ENCODE measurements around the gene SUPT3H. TPM values are rescaled to one million over a fixed set of nuclear protein-coding genes. Genes with fewer than 3 reads are reported as not detected.

The SUPT3H gene
- total and polyA plus RNA-seq, 2 of the 8 experiments (the other 6 are each of a cell fraction or from before 2014, with no cell fraction given): 18.8 to 23.0 TPM

- Histone ChIP-seq H3K4me2 (ENCODE audit: insufficient read depth in 1 of 2, low read depth in 2 of 2, low read length in 2 of 2) (no peak overlapping the region), H3K23ac (ENCODE audit: insufficient read length) (no peak overlapping the region), H3K18ac (ENCODE audit: extremely low read depth, low read length) (no peak overlapping the region), H4K5ac (ENCODE audit: insufficient read length, low read depth, low read length) (no peak overlapping the region), H2AK5ac (ENCODE audit: low read depth, low read length) (no peak overlapping the region), H3K79me2 (ENCODE audit: control insufficient read depth in 1 of 2, insufficient read depth in 2 of 2, low read length in 2 of 2) (no peaks in the 10 kb centered on the region), H3K4me1 (replicated peaks in 1 of 4; ENCODE audit: control insufficient read depth in 3 of 4, insufficient read depth in 4 of 4, low read length in 3 of 4) (peaks cover 0 to 3% (median 0%) of the 10 kb centered on the region in 4 experiments; a peak in 2 of 7 replicates), H3K9me3 (ENCODE audit: insufficient read depth in 2 of 2, low read depth in 1 of 2, low read length in 1 of 2) (no peaks in the 10 kb centered on the region), H2BK120ac (replicated peaks; ENCODE audit: low read depth, low read length) (no peak overlapping the region), H3K79me1 (ENCODE audit: low read depth, low read length) (no peaks in the 10 kb centered on the region), H3K36me3 (ENCODE audit: control insufficient read depth in 2 of 4, insufficient read depth in 4 of 4, low read length in 3 of 4) (no peaks in the 10 kb centered on the region), H2BK20ac (ENCODE audit: low read length) (no peak overlapping the region), H2BK12ac (ENCODE audit: low read depth, low read length) (no peak overlapping the region), H4K20me1 (replicated peaks in 1 of 2; ENCODE audit: control insufficient read depth in 1 of 2, insufficient read depth in 2 of 2, low read length in 2 of 2) (no peaks in the 10 kb centered on the region), H3K27me3 (replicated peaks in 1 of 4; ENCODE audit: control insufficient read depth in 3 of 4, extremely low read depth in 1 of 4, insufficient read depth in 3 of 4, low read length in 3 of 4) (no peaks in the 10 kb centered on the region), H3K4ac (replicated peaks; ENCODE audit: insufficient read length, low read depth, low read length) (no peak overlapping the region), H3K23me2 (ENCODE audit: low read depth, low read length) (no peaks in the 10 kb centered on the region), H4K91ac (replicated peaks; ENCODE audit: insufficient read length, low read length) (no peak overlapping the region), H3K56ac (replicated peaks; ENCODE audit: insufficient read length, low read depth, low read length) (no peak overlapping the region), H3K27ac (ENCODE audit: low read depth, low read length) (no peak overlapping the region), H3K14ac (ENCODE audit: insufficient read length) (no peak overlapping the region), H3K4me3 (ENCODE audit: extremely low read depth in 1 of 4, insufficient read depth in 2 of 4, low read depth in 3 of 4, low read length in 4 of 4) (no peak overlapping the region), H2AFZ (ENCODE audit: low read length) (no peak overlapping the region), H4K8ac (ENCODE audit: extremely low read depth, insufficient read depth, low read length) (no peak overlapping the region), H2BK15ac (ENCODE audit: low read length) (no peak overlapping the region), H3K9ac (replicated peaks in 1 of 4; ENCODE audit: extremely low read depth in 1 of 4, low read depth in 3 of 4, low read length in 3 of 4) (no peak overlapping the region), H2BK5ac (ENCODE audit: low read depth, low read length) (no peak overlapping the region)
- ChIA-PET POLR2A (ENCODE audit: partially characterized antibody) (no interaction called here), CTCF (ENCODE audit: partially characterized antibody) (no interaction called here)
- DNase-seq (ENCODE audit: low read depth in 1 of 2, low spot score in 2 of 2): no peak
- FAIRE-seq: no peak
- TF ChIP-seq BRCA1 (IDR thresholded peaks at IDR 0.05; ENCODE audit: low read depth, low read length): no peak
- TF ChIP-seq FOSL1 (IDR thresholded peaks at IDR 0.05; ENCODE audit: insufficient read depth, low read depth, low read length): no peak
- no peak for TF ChIP-seq SIRT6 (IDR thresholded peaks at IDR 0.05; ENCODE audit: low read length)
- no peak for TF ChIP-seq SP4 (IDR thresholded peaks at IDR 0.05; ENCODE audit: low read length)
- TF ChIP-seq CBX5 (IDR thresholded peaks at IDR 0.05; ENCODE audit: low read depth, low read length): no peak
- TF ChIP-seq MAFK (IDR thresholded peaks at IDR 0.05; ENCODE audit: low read depth, low read length): no peak
- WGBS, 2 experiments (ENCODE audit: extremely low coverage in 1 of 2, insufficient coverage in 1 of 2, insufficient read length in 1 of 2, insufficient replicate concordance in 2 of 2, low coverage in 1 of 2, low lambda C conversion rate in 2 of 2, missing lambda C conversion rate in 1 of 2): 87% methylated on average over 3 of the region's 3 CpGs; no CpG with 5 or more reads in 1 of the 2 experiments
Observed at GRCh38 chr6:45069091-45069490, 308.6 kb downstream of the SUPT3H start.
